HG02870 (cell line): ENCODE measurements around the gene SLC2A10.

ENCODE experiments used
- ATAC-seq: cut with Tn5 transposase; IDR thresholded peaks from one replicate; pipeline ENCODE4 v1.9.1; 2021; ENCODE audit warnings: mild to moderate bottlenecking, moderate library complexity; ENCODE audit not compliant: unreplicated experiment

The SLC2A10 gene

DNA sequence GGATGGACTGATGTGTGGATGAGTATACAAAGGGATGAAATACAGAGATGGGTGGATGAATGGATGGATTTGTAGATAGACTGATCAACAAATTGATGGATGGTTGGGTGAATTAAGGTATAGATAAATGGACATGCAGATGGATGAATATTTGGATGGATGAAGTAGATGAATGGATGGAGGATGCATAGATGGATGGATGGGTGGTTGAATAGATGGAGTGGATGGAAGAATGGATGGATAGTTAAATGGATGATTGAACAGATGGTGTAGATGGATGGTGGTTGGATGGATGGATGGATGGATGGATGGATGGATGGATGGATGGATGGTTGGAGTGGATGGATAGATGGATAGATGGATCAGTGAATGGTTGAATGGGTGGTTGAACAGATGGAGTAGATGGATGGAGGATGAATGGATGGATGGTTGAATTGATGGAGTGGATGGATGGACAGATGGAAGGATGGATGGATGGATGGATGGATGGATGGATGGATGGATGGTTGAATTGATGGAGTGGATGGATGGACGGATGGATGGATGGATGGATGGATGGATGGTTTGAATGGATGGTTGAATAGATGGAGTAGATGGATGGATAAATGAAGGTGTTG is 15.0 kb downstream of the SLC2A10 start:
- ATAC-seq: no peak

DNA sequence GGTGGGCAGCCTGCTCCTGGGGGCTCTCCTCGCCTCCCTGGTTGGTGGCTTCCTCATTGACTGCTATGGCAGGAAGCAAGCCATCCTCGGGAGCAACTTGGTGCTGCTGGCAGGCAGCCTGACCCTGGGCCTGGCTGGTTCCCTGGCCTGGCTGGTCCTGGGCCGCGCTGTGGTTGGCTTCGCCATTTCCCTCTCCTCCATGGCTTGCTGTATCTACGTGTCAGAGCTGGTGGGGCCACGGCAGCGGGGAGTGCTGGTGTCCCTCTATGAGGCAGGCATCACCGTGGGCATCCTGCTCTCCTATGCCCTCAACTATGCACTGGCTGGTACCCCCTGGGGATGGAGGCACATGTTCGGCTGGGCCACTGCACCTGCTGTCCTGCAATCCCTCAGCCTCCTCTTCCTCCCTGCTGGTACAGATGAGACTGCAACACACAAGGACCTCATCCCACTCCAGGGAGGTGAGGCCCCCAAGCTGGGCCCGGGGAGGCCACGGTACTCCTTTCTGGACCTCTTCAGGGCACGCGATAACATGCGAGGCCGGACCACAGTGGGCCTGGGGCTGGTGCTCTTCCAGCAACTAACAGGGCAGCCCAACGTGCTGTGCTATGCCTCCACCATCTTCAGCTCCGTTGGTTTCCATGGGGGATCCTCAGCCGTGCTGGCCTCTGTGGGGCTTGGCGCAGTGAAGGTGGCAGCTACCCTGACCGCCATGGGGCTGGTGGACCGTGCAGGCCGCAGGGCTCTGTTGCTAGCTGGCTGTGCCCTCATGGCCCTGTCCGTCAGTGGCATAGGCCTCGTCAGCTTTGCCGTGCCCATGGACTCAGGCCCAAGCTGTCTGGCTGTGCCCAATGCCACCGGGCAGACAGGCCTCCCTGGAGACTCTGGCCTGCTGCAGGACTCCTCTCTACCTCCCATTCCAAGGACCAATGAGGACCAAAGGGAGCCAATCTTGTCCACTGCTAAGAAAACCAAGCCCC is 16.0 kb downstream of the SLC2A10 start:
- ATAC-seq: no peak

DNA sequence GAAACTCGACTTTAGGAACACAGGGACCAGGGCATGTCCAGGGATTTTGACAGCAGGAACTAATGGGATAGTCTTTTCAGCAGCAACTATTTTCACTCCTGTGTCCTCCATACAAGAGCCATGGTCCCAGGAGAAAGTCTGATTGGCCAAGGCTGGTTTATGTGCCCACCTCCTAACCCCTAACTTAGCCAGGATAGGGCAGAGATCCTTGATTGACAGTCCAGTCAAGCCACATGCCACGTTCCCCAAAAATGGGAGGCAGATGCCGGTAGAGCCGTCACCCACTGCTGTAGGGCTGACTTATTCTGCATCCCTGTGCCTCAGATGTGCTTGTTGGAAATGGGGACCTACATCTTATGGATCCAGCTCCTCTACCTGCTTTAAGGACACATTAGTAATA is 22.3 kb downstream of the SLC2A10 start:
- ATAC-seq: no peak

DNA sequence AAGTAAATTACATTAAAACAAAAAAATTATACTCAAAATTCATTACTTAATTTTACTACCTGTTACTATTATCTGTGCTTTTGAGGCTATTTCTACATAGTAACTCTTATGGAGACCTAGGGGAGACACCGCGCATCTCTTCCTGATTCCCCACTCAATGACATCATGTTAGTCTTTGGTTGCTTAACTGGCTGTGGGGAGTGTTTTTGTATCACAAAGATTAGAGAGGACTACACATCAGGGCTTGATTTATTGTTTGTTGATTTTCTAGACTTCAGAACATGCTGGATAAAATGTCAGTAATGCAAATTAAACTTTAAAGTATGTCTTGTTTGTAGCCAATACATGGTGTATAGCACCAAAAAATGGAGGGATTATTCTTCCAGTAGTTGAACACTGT is 26.0 kb downstream of the SLC2A10 start:
- no peak for ATAC-seq

DNA sequence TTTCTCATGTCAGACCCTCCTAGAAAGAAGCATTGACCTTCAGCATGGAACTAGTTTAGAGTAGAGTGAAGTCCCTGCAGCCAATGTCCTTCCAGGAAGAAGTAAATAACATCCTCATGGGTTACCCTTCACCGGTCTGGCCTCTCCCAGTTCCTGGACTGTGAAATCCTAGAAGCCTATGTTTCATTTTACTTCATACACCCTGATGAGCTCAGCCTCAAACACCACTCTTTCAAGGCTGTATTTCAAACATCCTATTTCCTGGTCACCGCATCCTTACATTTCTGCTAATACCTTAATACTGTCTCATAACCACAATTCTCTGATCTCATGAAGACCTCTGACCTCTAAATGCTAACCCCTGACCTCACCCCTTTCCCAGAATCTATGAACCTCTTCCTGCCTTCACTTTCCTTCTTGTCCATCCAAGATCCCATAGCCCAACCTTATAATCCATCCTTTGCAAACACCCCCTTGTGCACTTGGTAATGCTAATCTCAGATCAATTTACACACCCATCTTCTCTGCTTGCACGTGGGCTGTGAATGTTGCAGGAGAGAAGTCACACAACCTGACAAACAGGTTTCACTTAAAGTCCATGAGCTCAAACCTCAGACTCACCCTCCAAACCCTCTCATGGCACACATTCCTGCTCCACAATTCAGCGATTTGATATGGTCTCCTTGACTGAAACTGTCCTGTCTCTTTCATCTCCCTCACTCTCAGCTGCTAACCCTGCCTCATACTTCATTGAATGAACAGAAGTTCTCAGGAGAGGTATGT is 30.2 kb downstream of the SLC2A10 start:
- no peak for ATAC-seq

DNA sequence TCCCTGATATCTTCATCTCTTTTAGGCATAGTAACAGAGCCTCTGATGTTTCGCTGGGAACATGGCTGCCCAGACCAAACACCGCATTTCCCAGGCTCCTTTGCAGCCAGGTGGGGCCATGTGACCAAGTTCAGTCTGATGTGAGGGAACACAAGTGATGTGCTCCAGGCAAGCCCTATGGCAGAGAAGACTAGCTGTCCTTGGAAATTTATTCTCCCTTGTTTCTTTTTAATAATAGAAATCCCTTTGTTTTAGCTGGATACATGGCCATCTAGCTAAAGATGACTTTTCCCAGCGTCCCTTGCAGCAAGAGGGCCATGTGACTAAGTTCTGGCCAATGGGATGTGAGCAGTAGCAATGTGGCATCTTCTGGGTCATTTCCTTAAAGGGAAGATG is 30.8 kb downstream of the SLC2A10 start:
- ATAC-seq: no peak

DNA sequence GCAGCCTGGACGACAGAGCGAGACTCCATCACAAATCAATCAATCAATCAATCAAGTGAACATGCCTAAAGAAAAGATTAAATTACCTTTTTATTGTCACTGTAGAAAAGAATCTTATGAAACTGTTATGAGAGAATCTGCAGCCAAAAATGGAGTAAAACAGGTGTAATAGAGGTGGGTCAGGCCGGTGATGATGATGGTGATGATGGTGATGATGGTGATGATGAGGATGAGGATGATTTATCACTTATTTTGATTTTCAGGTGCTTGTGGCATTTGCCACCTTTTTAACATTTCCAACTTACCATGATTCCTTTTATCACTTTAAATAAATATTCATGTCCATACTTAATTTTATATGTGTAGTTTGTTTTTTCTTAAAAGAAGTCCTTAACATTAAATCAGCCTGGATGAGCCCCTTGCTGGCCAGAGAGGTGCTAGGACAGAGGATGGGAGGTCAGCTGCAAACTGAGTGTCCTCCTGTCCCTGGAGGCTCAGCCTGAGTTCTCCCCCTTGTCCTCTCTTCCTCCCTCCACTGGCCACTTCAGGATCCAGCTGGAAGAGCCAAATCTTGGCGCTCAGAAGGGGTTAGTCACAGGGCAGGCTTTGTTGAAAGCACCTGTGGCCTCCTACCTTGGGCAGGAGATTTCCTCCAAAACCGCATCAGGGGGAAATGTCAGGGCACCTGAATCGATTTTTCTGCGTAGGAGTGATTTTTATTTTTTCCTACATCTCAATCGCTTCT is 32.6 kb downstream of the SLC2A10 start:
- no peak for ATAC-seq

DNA sequence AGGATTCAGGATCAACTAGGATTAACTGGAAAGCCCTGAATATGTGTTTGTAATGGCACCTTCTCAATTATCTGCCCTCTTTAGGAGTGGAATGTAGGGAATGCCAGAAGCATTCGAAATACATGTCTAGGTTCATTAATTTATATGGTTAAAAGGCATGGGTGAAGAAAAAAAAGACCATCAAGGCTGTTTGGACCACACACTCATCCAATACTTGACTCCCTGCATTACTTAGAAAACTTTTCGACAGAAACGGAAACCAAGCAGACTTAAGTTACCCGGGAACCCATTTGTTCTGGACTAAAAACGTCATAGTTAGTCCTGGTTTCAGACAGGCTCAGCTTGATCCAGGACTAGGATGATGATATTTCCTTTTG is 33.2 kb downstream of the SLC2A10 start:
- ATAC-seq: no peak

DNA sequence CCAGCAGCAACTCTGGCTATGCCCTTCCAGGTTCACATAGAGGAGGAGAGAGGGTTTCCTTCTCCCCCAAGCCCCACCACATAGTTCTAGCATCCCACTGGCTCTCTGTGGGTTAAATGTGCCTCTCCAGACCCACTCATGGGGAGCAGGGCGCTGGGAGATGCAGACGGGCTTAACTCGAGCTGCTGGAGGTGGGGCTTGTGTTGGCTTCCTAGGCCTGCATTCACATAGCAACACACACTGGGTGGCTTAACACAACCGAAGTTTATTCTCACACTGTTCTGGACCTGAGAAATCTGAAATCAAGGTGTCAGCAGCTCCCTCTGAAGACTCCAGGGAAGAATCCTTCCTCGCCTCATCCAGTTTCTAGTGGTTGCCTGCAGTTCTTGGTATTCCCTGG is 33.6 kb downstream of the SLC2A10 start:
- no peak for ATAC-seq

DNA sequence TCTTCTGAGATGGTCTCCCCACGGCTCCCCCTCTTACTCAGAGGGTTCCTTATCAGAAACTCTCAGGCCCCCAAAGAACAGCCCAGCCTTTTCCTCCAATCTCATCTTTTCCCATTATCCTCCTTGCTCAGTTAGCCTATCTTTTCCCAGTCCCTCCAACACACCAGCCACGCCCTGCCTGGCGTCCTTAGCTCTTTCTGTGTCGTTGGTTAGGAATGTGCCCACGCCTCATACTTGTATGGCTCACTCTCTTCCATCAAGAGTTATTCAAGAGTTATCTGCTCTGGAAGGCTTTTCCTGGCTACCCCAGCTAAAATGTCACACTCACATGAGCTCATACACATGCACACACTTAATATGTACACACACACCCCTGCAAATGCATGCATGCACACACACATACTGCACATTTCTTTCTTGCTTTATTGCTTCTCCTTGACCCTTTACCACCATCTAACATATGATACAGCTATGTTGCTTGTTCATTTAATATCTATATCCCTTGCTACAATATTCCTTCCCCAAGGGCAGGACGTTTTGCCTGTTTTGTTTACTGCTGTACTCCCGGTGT is 37.6 kb downstream of the SLC2A10 start:
- no peak for ATAC-seq

DNA sequence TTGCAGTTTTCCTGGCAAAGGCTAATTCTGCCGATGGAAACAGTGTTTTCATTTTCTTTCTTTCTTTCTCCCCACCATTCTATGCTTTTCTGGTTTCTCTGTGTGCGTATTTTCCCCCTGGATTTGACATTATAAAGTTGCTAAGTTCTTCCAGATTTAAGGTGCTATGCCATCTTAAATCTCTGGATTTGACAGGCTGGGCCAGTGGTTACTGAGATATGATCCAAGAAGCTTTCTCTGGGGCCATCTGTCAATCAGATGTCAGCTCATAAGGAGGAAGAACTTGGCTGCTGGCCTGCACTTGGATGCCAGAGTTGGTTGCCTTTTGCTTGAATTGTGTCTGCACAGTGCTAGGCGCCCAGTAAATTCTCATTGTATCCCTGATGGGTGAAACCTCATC is 39.7 kb downstream of the SLC2A10 start:
- ATAC-seq: no peak

DNA sequence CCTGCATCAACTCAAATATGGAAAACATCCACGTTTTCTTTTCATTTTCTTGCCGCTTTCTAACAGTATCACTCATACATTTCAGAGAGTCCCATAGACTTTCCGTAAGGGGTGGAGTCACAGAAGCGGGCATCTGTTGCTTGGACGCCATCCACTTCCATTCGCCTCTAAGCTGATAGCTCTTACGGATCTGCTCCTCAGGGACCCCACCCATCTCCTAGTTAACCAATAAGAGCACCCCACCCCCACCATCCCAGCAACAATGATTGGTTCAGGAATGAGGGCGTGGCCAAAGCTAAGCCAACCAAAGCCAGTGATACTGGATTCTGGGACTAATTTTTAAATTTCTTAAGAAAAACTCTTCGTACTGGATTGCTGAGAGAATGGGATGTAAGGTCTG is 42.4 kb downstream of the SLC2A10 start:
- no peak for ATAC-seq

DNA sequence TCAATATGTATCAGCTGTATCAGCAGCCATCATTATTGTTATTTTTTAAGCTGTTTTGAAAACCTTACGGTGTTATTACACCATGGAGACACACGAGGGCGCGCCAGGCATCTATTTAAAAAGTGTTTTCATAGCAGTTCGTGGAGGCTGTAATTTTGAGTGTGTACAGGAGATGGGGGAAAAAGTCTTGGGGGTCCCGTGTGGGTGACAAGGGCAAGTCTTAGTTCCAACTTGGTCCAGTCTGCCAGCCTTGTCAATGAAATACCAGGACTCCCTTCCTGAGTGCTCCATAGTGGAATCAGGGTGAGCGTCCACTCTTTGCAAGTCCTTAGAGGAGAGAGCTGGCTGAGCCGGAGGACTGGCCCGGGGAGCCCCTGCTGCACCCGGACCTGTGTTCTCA is 43.3 kb downstream of the SLC2A10 start:
- ATAC-seq: no peak

DNA sequence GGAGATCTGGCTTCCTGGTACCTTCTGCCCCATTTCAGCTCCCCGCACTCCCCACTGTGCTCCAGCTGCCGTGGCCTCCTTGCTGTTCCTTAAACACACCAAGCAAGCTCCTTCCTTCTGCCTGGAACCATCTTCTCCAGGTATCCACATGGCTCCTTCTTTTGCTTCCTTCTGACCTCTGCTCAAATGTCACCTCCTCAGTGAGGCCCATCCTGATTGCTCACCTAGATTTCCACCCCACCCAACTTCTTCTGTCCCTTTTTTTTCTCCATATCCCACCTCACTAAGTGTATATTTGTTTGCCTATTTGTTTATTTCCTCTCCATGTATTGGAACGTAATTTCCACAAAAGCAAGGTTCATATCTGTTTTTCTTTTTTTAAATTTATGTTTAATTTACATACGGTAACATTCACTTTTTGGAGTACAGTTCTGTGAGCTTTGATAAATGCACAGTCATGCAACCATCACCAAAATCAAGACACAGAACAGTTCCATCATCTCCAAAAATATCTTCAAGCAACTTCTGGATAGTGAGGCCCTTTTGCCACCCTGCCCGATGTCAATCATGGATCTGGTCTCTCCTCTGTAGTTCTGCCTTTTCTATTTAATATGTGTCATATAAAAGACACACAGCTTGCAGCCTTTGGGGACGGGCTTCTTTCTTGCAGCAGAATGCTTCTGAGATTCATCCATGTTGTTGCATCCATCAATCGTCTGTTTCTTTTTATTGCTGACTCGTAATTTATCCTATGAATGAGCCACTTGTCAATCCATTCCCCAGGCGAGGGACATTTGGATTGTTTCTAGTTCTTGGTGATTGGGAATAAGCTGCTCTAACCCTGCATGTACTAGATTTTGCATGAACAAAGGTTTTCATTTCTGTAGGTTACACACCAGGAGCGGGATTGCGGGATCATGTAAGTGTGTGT is 46.3 kb downstream of the SLC2A10 start:
- no peak for ATAC-seq

DNA sequence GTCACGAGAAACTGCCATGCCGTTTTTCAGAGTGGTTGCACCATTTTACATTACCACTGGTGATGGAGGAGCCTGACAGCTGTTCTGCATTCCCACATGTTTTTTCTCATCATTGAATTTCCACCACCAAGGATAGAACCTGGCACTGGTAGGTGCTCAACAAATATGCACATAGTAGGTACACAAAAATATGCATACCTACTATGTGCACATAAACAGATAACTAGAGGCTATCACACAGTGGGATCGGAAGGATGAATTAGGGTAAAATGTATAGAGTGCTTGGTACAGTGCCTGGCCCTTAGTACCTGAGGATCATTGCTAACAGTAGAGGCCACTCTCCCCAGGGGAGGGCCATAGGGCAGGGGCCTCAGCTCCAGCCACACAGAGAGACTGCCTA is 47.0 kb downstream of the SLC2A10 start:
- ATAC-seq: no peak

DNA sequence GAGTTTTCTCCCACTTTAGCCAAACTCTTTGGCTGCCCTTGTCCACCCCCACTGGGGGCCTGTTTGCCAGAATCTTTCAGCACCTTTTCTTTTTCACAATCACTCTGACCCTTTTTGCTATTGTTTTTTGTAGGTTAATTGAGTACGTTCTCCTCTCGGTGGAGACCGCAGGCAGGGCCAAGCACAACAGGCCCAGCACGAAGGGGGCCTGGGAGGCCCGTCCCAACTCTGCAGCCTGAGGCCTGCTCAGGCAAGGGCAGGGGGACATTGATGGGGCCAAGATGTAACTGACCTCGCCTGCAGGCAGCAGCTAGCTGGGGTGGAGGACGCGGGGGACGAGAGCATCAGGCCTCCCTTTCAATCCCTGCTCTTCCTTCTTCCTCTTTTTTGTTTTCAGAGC is 47.7 kb downstream of the SLC2A10 start:
- no peak for ATAC-seq

DNA sequence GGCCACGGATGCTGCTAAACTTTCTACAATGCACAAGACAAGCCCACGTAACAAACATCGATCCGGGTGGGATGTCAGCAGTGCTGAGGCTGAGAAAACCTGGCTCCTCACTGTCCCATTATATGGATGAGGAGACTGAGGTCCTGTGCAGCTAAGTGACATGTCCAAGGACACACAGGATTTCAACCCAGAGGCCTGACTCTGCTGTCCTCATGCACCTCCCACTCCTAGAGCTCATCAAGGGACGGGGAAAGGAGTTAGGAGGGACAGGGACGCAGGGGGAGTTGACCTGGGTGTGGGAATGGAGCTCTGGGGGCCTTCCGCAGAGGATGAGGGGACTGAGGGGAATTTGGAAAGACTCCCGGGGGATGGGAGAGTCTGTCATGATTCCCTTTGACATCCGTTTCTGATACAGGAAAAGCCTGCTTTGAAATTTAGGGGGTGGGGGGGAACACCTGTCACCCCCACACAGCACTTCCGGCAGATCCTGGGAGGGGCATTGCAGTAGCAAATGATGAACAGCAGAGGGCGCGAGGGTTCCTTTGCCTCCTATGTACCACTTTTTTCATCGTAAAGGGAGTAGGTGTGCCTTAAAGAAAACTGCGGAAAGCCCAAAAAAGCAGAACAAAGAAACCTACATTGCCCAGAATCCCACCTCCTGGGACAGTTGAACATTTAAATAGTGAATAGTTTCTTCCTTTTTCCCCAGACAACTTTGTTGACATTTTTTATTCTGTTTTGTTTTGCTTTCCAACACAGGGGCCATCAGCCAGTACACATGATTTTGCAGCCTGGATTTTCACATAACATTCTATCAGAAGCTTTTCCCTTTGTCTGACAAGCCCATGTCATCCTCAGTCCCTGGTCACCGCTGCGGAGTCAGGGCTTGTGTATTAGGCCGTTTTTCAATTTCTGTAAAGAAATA is 48.6 kb downstream of the SLC2A10 start:
- ATAC-seq: no peak

DNA sequence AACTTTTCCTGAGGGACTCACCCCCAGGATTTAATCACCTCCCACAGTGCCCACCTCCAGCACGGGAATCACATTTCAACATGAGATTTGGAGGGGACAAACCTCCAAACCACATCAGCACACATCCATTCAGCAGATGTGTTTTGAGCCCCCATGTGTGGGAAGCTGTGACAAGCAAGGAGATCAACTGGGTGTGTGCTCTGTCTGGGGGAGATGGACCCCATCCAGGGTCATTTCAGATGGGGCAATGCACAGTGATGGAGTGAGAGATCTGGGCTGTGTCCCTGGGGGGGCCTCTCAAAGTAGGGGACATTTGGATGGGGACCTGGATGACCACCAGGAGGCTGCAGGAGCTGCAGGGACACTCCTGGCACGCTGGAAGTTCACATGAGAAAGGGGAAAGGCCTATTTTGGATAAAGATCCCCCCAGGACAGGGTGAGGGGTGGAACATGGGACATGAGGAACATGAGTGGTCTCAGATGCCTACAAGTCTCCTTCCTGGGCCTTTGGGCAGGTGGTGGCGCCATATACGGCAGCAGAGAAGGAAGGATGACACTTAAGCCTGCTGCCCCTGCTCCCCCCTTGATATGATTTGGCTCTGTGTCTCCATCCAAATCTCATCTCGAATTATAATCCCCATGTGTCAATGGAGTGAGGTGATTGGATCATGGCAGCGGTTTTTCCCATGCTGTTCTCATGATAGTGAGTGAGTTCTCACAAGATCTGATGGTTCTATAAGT is 49.6 kb downstream of the SLC2A10 start:
- ATAC-seq: no peak
